Measurements from ENCODE around the gene SND1. TPM values are rescaled to one million over a fixed set of nuclear protein-coding genes. Genes with fewer than 3 reads are reported as not detected.

The SND1 gene
- total RNA-seq, 1 experiment from 2014 or later: 147 TPM

DNA sequence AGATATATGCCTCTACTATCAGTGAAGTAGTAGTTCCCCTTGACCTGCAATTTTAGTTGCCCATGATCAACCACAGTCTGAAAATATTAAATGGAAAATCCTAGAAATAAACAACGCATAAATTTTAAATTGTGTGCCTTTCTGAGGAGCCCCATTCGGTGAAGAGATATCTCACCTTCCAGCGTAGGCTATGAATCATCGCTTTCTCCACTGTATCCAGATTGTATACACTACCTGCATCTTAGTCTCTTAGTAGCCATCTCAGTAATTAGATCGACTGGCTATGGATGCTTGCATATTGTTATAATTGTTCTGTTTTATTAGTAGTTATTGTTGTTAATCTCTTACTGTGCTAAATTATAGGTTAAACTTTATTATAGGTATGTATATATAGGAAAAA lies 227.9 kb downstream of the SND1 start:
- H3K36me3 ChIP-seq: no peaks in the 10 kb centered on the region
- no peak overlapping the region for H3K4me3 ChIP-seq
- no peak overlapping the region for H3K27ac ChIP-seq
- 0 out of 2 replicates have a peak, but pooled peaks cover 5% of the 10 kb centered on the region for H3K4me1 ChIP-seq
- H3K9me3 ChIP-seq (replicated peaks): no peaks in the 10 kb centered on the region
- DNase-seq: no peak
- H3K27me3 ChIP-seq: no peaks in the 10 kb centered on the region

DNA sequence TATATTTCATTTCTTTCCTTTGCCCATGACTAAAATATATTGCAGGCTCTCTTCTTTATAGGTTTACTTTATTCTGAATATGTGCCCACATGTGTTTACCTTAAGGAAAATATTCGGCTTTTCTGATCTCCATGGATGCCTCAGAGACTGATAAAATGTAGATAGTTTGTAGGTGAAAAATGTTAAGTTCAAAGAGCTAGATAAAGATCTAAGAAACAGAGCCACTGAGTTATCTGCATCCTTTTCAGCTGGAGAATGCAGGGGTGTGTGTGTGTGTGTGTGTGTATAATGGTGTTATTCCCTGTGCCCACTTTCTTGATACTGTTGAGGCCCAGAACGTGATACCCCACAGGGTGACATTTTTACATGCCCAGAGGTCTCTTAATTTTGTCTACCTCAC lies 228.5 kb downstream of the SND1 start:
- H3K4me1 ChIP-seq: peaks cover 8% of the 10 kb centered on the region

DNA sequence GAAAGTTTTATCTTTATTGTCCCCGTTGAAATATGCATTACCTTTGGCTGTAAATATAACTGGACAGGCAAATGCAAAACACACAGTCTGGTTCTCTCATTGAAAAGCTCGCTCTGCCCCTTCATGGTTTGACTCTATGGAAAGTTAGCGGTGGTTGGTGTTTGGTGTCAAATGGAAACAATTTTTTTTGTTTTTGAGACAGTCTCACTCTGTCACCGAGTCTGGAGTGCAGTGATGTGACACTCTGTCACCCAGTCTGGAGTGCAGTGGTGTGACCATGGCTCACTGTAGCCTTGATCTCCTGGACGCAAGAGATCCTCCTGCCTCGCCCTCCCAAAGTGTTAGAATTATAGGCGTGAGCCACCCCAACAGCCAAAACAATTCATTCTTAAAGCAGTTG lies 229.6 kb downstream of the SND1 start:
- Histone ChIP-seq H3K27ac (no peak overlapping the region), H3K4me3 (no peak overlapping the region), H3K36me3 (no peaks in the 10 kb centered on the region), H3K9me3 (replicated peaks) (no peaks in the 10 kb centered on the region), H3K27me3 (no peaks in the 10 kb centered on the region), H3K4me1 (peaks cover 15% of the 10 kb centered on the region)
- DNase-seq: no peak

More for the DNA sequence above, 228.5 kb downstream of the SND1 start:
- Histone ChIP-seq H3K4me3 (no peak overlapping the region), H3K27me3 (no peaks in the 10 kb centered on the region), H3K36me3 (no peaks in the 10 kb centered on the region), H3K9me3 (replicated peaks) (no peaks in the 10 kb centered on the region), H3K27ac (no peak overlapping the region)
- no peak for DNase-seq

DNA sequence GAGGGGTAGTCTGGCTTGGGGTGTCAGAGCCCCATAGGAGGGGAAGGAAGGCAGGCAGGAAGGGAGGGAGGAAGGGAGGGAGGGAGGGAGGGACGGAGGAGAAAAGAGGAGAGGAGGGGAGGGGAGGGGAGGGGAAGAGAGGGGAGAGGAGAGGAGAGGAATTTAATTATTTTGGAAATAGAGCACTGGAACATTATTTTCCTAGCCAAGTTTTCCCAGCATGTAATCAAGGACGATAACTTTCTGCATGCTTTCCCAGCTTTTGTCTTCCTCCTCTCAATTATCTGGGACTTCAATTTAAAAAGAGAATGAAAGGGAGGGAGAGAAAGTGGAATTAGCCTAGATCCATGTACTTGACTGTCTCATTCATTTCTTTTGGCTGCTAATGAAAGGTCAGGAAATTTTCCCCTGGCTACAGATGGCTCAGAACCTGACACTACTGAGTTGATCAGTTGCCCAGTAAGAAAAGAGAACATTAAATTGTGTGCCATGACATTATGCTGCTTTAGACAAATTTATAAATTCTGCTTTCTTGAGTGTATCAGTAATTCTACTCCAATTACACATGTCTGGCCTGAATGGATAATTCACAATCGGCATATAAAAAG lies 230.4 kb downstream of the SND1 start:
- DNase-seq: no peak
- H3K27me3 ChIP-seq: no peaks in the 10 kb centered on the region
- H3K27ac ChIP-seq: no peak overlapping the region
- H3K9me3 ChIP-seq (replicated peaks): no peaks in the 10 kb centered on the region
- H3K4me1 ChIP-seq: peaks cover 15% of the 10 kb centered on the region
- no peaks in the 10 kb centered on the region for H3K36me3 ChIP-seq
- H3K4me3 ChIP-seq: no peak overlapping the region

DNA sequence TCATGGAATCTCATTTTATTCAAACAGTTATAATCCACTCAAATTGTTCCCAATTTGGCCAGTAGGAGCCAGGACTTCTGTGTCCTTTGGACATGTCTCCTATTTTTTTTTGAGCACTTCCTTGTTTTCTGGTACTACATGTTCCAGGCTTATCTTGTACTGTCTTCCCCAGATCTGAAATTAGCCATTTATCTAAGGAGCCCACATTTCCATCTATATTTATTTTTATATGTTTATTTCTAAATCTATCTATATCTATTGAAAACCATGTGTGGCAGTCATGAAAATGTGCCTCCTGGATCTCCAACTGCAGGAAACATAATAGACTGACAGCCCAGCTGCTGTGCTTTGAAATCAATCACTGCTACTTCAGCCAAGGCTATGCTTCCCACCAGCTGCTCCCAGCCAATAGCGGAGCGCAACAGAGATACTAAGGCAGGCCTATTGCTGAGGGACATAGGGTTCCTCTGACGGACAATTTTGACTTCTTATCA lies 232.1 kb downstream of the SND1 start:
- DNase-seq: no peak
- peaks cover 15% of the 10 kb centered on the region for H3K4me1 ChIP-seq
- H3K36me3 ChIP-seq: peaks cover 7% of the 10 kb centered on the region; the same call in 1 of the 2 replicates
- H3K4me3 ChIP-seq: no peak overlapping the region
- no peak overlapping the region for H3K27ac ChIP-seq
- no peaks in the 10 kb centered on the region for H3K27me3 ChIP-seq
- H3K9me3 ChIP-seq (replicated peaks): no peaks in the 10 kb centered on the region

DNA sequence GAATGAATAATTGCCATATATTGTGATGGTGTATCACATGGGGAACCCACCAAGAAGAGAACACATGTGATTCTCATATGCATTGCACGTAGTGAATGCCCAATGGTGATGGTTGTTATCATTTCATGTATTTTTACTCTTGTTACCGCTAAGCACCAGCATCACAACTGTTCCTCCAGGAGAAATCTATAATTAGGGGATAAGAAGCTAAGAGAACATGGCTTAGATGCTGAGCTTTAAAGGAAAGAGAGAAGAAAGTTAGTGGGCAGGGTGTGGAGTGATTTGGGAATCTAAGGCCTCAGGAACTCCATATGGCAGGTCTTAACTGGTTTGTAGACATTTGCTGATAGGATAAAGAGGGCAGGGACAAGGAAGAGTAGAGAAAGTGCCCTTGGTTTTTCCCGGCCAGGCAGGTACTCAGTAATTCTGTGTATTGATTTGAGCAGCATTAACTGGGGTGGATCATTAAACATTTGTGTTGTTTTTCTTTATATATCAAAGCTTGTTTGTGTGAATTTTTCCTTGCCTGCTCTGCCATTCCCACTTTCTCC lies 233.3 kb downstream of the SND1 start:
- Histone ChIP-seq H3K4me3 (no peak overlapping the region), H3K9me3 (replicated peaks) (no peaks in the 10 kb centered on the region), H3K27ac (no peak overlapping the region), H3K27me3 (no peaks in the 10 kb centered on the region), H3K4me1 (peaks cover 15% of the 10 kb centered on the region), H3K36me3 (peaks cover 7% of the 10 kb centered on the region)
- DNase-seq: no peak

DNA sequence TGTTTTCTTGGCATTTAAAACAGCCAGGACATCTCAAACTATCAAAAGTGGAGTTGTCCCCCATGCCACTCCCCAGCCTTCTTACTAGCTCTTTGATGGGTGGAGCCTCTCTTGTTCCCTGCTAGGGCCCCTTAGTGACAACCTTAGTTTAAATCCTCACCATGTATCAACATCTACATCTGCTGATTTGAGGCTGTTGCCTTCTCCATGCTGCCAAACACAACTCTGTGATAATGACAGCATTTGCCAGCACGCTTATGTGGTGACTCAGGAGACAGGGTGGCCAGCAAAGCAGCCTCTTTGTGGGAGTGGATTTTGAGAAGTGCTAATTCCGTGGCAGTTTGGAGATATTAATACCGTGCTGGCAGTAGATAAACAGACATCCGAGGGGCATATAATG lies 233.8 kb downstream of the SND1 start:
- Histone ChIP-seq H3K9me3 (replicated peaks) (no peaks in the 10 kb centered on the region), H3K4me3 (no peak overlapping the region), H3K27ac (no peak overlapping the region), H3K27me3 (no peaks in the 10 kb centered on the region), H3K4me1 (peaks cover 15% of the 10 kb centered on the region), H3K36me3 (peaks cover 9% of the 10 kb centered on the region)
- DNase-seq: peak; percentile 43 to 53

DNA sequence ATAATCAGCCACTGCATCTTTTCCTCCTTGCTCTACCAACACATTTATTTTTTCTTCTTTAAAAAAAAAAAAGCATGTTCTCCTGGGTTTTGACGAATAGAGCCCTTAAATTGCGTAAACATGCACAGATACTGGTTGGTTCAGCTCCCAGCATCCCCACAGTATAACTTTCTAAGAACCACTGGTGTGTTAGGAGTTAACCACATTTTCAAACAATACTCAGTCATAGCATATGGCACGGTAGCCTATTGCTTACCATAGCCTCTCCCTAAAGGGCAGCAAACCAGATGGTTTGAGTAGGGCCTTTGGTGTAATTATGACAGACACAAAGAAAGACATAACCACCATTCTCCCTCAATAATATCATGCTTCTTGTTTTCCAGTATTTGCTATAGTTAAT lies 234.3 kb downstream of the SND1 start:
- Histone ChIP-seq H3K4me3 (no peak overlapping the region), H3K27ac (no peak overlapping the region), H3K36me3 (peaks cover 12% of the 10 kb centered on the region), H3K9me3 (replicated peaks) (no peaks in the 10 kb centered on the region), H3K4me1 (peaks cover 15% of the 10 kb centered on the region), H3K27me3 (no peaks in the 10 kb centered on the region)
- no peak for DNase-seq

DNA sequence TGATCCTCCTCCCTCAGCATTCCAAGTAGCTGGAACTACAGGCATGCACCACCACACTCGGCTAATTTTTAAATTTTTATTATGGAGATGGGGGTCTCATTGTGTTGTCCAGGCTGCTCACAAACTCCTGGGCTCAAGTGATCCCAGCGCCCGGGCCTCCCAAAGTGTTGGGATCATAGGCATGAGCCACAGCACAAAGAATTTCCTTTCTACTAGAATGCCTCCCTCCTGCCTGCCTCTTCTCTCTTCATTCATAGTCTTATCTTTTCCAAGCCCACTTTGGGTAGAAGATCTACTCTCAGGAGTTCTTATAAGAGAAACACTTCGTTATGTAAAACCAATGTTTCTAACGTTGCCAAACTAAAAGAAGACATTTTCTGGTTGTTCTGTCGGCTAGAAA lies 235.1 kb downstream of the SND1 start:
- no peak for DNase-seq
- peaks cover 15% of the 10 kb centered on the region for H3K4me1 ChIP-seq
- H3K4me3 ChIP-seq: no peak overlapping the region
- H3K36me3 ChIP-seq: peaks cover 19% of the 10 kb centered on the region
- no peaks in the 10 kb centered on the region for H3K27me3 ChIP-seq
- H3K27ac ChIP-seq: no peak overlapping the region
- H3K9me3 ChIP-seq (replicated peaks): no peaks in the 10 kb centered on the region

DNA sequence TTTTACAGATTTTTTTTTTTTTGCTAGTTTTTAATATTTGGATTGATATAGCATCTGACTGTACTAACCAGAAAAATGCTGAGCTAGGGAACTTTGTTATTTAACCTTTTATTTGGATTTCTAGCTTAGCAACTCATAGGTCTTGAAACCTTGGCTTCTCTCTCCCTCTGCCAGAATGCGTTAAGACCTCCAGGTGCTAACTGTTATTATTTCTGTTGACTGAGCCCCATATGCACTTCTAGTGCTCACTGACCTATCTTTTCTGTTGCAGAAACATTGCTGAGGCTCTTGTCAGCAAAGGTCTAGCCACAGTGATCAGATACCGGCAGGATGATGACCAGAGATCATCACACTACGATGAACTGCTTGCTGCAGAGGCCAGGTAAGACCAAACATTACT lies 235.6 kb downstream of the SND1 start:
- Histone ChIP-seq H3K9me3 (replicated peaks) (no peaks in the 10 kb centered on the region), H3K4me3 (no peak overlapping the region), H3K27me3 (no peaks in the 10 kb centered on the region), H3K4me1 (peaks cover 15% of the 10 kb centered on the region), H3K36me3 (peaks cover 22% of the 10 kb centered on the region), H3K27ac (no peak overlapping the region)
- DNase-seq: no peak

DNA sequence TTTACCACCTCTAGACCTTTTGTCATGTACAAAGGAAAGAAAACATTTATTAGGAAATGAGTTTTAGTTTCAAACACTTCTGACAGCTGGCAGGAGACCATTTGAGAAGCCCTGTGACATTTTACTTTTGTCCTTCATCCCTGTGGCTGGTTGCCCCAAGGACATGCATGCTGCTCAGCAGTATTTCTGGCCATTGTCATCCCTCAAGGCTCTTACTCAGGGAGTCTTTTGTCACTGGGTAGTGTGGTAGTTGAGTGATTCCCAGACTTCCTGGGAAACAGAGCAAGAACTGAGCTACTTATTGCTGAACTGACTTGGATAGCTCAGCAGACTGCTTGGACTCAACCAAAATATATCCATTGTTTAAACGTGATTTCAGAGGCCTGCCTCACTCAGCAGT lies 236.4 kb downstream of the SND1 start:
- peaks cover 15% of the 10 kb centered on the region for H3K4me1 ChIP-seq
- H3K9me3 ChIP-seq (replicated peaks): no peaks in the 10 kb centered on the region

DNA sequence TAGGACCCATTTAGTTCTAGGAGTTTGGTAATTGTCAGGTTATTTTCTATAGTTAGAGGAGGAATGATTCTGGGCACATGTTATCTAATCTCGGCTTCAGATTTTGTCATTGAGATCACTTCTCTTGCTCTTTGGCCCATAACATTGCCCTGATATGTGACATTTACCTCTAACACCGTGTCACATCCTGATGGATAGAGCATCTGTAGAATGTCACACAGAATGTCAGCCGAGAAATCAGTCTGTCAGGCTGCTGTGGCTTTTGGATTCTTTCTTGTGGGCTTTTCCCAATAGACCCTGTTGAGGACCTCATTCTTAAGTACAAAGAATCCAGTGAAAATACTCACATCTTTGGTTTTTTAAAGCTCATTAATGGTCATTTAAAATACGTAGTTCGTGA lies 236.8 kb downstream of the SND1 start:
- Histone ChIP-seq H3K27ac (no peak overlapping the region), H3K27me3 (no peaks in the 10 kb centered on the region), H3K36me3 (peaks cover 22% of the 10 kb centered on the region), H3K4me1 (peaks cover 15% of the 10 kb centered on the region), H3K9me3 (replicated peaks) (no peaks in the 10 kb centered on the region), H3K4me3 (no peak overlapping the region)
- DNase-seq: no peak

More for the DNA sequence above, 236.4 kb downstream of the SND1 start:
- Histone ChIP-seq H3K4me3 (no peak overlapping the region), H3K27ac (no peak overlapping the region), H3K36me3 (peaks cover 22% of the 10 kb centered on the region), H3K27me3 (no peaks in the 10 kb centered on the region)
- no peak for DNase-seq

DNA sequence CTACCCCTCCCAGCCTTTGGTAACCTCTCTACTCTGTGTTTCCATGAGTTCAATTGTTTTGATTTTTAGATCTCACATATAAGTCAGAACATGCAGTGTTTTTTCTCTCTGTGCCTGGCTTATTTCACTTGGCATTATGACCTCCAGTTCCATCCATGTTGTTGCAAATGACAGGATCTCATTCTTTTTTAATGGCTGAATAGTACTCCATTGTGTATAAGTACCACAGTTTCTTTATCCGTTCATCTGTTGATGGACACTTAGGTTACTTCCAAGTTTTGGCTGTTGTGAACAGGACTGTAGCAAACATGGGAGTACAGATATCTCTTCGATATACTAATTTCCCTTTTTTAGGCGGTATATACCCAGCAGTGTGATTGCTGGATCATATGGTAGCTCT lies 237.7 kb downstream of the SND1 start:
- H3K27ac ChIP-seq: no peak overlapping the region
- no peak for DNase-seq
- H3K36me3 ChIP-seq: peaks cover 22% of the 10 kb centered on the region
- H3K4me1 ChIP-seq: peaks cover 11% of the 10 kb centered on the region
- no peak overlapping the region for H3K4me3 ChIP-seq
- no peaks in the 10 kb centered on the region for H3K9me3 ChIP-seq (replicated peaks)
- H3K27me3 ChIP-seq: no peaks in the 10 kb centered on the region

DNA sequence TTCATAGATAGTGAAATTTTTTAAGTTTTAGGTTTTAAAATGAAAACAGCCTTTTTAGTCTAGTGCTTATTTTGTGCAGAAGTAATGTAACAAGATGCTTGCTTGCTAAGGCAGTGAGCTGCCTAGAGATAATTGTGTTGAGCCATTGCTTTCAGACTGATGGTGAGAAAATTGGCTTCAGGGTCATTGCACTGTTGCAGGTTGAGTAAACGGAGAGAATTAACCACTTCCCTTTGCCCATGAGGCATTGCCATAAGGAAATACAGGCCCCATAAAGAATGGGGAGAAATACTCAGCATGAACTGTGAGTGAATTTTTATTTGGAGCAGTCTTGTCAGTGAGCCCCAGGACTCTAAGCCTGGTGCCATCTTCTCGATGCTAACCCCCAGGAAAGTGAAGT lies 238.7 kb downstream of the SND1 start:
- Histone ChIP-seq H3K36me3 (peaks cover 22% of the 10 kb centered on the region), H3K4me1 (peaks cover 4% of the 10 kb centered on the region), H3K27ac (no peak overlapping the region), H3K4me3 (no peak overlapping the region), H3K9me3 (replicated peaks) (no peaks in the 10 kb centered on the region), H3K27me3 (no peaks in the 10 kb centered on the region)
- DNase-seq: no peak

DNA sequence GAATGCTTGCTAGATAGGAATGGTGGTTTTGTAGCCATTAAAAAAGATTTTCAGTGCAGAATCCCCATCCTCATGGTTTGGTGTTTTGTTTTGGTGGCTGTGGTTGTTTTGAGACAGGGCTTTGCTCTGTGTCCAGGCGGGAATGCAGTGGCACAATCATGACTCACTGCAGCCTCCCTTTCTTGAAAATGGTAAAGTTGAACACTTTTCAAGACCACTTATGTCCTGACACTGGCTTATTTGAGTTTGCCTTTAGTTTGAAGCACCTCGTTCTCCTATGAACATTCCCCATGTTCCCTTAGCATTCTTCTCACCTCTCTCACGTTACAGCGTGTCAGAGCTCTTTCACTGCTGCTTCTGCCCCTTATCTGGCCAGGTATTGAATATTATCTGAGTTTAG lies 239.2 kb downstream of the SND1 start:
- Histone ChIP-seq H3K4me1 (no peaks in the 10 kb centered on the region), H3K36me3 (peaks cover 22% of the 10 kb centered on the region), H3K27ac (no peak overlapping the region), H3K27me3 (no peaks in the 10 kb centered on the region), H3K9me3 (replicated peaks) (no peaks in the 10 kb centered on the region), H3K4me3 (no peak overlapping the region)
- DNase-seq: no peak

DNA sequence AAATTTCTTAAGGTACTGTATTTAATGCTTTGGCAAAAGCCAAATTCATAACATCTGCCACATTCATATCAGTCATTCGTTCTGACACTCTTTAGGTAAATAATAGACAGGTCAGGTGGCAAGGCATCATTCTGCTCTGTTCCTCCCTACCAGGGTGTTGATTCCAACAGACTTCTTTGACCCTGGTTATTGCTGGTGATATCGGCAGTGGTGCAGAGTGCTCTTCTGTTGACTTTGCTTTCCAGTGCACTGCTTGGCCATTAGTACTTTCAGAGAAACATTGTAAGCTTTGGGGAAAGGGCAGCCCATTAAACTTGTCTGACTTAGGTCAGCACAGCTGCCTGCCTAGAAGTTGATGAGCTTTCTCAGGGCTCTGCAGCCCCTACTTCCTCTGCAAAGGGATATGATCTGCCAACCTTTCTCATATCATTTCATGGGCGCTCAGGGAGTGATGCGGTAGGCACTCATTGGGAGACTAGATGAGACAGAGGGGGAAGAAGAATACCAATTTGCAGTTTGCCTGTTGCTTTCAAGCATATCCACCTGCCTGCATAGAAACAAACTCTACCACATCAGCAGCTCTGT lies 240.0 kb downstream of the SND1 start:
- DNase-seq: no peak
- no peaks in the 10 kb centered on the region for H3K9me3 ChIP-seq (replicated peaks)
- no peaks in the 10 kb centered on the region for H3K4me1 ChIP-seq
- H3K27ac ChIP-seq: no peak overlapping the region
- H3K27me3 ChIP-seq: no peaks in the 10 kb centered on the region
- H3K4me3 ChIP-seq: no peak overlapping the region
- peaks cover 22% of the 10 kb centered on the region for H3K36me3 ChIP-seq
